HG03354 (cell line): Measurements from ENCODE around the gene AFF3.

Experiments used
- ATAC-seq: cut with Tn5 transposase; IDR thresholded peaks from one replicate; pipeline ENCODE4 v1.9.1; 2021; ENCODE audit warnings: mild to moderate bottlenecking; ENCODE audit not compliant: unreplicated experiment, poor library complexity, severe bottlenecking

Gene AFF3

GRCh38 chr2:99911736-99912135, 230.7 kb downstream of the AFF3 start:
- no peak for ATAC-seq

DNA sequence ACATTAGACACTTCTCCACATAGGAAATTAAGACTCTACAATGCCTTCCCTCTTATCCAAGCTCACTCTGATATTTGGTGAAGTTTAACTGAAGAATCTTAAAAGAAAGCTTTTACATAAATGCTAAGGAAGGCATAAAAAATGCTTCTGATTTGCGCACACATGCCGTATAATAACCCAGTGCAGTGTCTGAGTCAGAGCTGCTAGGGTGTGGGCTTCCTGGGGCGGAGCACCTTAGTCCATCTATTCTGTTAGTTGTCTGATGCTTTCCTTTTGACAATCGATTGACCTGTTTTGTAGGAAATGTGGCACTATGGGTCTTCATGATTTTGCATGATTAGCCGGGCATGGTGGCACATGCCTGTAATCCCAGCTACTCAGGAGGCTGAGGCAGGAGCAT, 231.5 kb downstream of the AFF3 start:
- ATAC-seq = no peak

GRCh38 chr2:99905636-99906035, 236.8 kb downstream of the AFF3 start:
- no peak for ATAC-seq

DNA sequence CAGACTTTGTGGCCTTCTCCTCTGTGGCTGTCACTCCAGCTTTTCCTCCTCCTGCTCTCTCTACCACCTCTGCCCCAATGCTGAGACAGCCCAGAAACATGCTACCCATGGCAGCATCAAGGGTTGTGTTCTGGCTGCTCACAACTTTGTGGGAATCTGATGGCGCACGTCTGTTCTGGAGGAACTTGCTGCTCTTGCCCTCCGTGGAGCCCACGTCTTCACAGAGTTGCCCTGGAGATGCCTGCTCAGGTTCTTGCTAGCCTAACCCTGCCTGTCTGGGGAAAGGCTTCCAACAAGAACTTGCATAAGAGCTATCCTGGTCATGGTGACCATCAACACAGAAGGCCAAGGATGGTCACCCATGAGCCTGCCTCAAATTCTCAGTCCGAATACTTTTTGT, 237.4 kb downstream of the AFF3 start:
- no peak for ATAC-seq

DNA sequence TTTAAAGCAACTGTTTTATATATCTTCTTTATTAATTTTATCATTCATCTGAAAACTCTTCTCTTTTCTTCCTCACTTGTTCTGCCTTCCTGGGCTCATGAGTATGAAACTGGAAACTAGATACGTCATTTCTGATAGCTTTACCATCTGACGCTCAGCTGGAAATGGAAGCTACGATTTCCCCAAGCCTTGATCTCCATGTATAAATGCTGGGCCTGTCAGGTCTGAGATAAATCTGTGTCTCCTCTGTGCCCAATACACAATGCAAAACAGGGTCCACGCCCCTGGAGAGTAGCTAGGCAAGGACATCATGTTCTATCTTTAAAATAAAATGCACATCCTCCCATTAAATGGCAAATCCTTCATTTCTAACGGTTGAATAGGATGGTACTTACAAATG, 238.4 kb downstream of the AFF3 start:
- no peak for ATAC-seq

DNA sequence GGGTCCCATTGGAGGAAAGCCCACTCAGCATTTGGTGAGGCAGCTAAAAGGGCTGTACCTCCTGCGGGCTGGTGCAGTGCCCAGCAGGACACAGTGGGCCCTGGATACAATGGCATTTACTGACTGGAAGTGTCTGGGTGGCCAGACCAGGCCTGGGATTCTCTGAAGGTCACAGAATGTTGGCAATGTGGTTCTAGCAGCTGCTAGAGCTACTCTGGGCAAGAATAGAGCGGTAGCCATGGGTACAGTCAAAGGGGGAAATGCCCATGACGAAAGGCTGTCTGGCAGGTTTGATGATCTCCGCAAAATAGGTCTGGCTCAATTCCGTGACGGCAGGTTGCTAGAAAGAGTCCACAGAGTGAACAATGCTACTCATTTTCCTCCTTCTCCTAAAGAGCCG, 241.8 kb downstream of the AFF3 start:
- ATAC-seq = no peak

DNA sequence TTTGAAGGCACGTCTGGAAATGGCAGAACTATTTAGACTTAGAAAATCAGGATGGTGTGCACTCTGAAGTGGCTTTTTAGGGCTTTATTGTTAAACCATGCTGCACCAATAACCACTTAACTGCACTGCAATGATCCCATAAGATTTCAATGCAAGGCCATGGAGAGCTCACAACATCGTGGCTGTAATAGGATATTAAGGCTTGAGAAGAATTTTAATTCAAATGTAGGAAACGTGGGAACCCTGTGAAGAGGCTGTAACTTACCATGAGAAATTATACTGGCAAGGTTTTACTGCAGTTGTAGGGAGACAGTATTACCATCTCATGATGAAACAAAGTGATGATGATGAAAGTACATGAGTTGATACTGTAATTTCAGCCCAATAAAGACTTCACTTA, 242.5 kb downstream of the AFF3 start:
- ATAC-seq = no peak

- no peak for ATAC-seq
These were observed 243.1 kb downstream of the AFF3 start for GRCh38 chr2:99899058-99899855.

GRCh38 chr2:99898336-99899048, 243.9 kb downstream of the AFF3 start:
- ATAC-seq = no peak

DNA sequence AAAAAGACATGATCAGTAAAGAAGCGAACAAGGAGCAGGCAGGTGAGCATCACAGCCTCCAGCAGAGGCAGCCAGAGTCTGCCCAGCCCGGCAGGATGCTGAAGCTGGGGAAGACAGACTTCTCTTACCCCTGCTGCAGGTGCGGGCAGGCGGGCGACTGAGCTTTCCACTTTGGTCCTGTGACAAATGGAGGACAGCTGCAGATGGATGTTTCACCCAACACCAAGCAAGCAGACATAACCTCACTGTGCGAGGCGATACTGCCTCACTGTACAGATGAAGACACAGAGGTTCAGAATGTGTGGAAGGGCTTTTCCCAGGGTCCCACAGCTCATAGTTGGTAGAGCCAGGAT, 251.0 kb downstream of the AFF3 start:
- ATAC-seq = no peak

DNA sequence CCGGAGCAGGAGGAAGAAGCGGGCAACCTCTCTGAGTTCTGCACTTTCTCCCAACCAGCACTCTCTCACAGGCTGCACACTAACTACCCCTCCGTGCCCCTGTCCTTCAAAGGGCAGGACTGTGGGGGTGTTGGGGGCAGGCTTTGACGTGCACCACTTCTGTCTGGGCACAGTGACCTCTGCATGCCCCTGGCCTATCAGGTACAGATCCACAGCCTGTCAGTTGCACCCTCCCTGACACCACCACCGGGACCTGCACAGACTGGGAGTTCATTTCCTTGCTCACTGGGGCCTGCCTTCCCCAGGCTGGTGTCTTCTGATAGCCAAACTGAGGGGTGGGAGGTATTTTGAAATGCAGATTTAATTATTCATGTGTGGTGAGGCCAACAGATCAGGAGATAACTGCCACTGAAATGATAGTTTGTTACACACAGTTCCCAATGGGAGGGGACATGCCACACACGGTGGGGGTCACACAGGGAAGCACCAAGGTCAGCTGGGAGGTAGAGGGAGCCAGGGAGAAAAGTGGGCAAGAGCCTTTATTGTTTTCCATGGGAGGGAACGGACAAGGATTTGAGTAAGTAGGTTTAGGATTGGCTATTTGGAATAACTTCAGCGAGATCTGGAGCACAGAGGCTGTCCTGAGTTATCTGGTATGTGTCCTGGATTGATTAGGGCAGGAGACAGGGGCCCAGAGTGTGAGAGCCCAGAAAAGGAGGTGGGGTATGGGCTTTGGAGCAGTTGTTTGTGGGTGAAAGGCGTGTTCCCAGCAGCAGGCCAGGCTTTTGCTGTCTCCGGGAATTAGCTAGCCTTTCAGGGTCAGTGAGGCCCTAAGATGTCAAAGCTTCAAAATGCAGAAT, 251.6 kb downstream of the AFF3 start:
- ATAC-seq = no peak

DNA sequence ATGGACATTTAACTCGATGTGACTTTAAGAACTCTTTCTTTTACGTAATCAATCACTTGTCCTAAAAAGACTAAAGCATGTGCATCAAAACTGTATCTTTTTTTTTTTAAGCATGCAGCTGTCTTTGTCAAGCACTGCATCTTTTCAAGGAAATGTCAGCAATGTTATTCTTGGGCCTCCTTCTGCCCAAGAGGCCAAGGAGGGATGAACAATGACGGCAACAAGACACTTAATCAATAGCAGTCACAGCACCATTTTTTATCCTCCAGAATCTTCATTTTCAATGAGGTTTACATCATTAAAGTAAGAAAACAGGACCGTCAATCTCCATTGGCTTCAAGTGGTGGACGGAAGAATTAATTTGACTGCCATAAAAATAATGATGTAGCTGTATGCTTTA, 253.8 kb downstream of the AFF3 start:
- no peak for ATAC-seq

DNA sequence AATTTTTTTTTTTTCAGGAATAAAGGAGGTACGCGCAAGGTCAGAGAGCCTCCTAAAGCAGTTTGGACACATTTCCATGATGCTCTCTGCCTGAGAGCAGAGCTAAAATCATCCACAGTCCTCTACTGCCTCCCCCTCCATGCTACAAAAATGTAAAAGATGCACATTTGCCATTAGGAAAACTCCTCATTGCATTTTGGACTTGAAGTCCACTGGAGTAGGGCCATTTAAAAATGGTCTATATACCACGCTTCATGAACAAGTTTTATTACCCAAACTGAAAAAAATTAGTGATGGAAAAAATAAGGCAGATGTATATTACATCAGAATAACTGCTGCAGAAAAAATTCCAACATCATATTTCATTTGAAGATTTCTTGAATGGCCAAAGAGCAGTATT, 256.0 kb downstream of the AFF3 start:
- no peak for ATAC-seq

GRCh38 chr2:99883358-99883757, 259.0 kb downstream of the AFF3 start:
- no peak for ATAC-seq

DNA sequence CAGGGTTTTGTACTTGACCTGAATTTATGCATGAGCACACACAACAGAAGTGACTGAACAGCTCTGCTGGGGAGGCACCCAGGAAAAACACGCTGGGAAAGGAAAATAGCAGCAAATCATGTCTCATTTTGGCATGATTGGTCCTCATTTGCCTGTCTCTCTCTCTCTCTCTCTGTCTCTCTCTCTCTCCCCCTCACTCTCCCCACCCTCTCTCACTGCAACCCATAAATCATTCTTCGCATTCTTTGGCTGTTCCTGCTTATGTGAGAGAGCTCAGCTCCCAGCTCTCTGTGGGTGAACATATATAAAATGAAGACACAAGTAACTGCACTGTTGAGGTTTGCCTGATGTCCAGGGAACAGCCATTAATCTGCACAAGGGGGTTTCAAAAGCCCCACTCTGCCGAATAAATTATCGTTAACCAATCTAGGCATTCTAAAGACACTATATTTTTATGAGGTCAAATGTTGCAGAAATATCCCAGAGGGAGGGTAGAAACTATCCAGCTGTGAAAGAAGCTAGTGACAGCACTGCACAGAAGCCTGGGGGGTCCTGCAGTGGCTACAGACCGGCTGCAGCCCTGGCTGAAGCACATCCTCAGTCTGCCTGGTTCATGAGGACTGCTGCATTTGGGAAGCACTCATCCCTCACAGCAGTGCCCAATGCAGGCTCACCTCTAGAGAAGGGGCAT, 260.3 kb downstream of the AFF3 start:
- no peak for ATAC-seq

DNA sequence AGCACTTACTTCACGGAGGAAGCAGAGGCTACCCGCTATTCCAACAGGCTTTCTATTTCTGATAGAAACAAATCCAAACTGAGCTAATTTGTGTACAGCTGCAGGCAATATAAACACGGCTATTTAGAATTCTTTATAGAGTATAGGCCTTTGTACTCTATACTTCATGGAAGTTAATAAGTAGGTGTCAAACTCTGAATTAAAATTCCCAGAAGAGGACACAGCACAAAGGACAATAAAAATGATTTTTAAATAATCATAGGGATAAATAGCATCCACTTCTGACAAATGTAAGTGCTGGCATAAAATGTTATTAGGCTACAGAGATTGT, 261.5 kb downstream of the AFF3 start:
- no peak for ATAC-seq

DNA sequence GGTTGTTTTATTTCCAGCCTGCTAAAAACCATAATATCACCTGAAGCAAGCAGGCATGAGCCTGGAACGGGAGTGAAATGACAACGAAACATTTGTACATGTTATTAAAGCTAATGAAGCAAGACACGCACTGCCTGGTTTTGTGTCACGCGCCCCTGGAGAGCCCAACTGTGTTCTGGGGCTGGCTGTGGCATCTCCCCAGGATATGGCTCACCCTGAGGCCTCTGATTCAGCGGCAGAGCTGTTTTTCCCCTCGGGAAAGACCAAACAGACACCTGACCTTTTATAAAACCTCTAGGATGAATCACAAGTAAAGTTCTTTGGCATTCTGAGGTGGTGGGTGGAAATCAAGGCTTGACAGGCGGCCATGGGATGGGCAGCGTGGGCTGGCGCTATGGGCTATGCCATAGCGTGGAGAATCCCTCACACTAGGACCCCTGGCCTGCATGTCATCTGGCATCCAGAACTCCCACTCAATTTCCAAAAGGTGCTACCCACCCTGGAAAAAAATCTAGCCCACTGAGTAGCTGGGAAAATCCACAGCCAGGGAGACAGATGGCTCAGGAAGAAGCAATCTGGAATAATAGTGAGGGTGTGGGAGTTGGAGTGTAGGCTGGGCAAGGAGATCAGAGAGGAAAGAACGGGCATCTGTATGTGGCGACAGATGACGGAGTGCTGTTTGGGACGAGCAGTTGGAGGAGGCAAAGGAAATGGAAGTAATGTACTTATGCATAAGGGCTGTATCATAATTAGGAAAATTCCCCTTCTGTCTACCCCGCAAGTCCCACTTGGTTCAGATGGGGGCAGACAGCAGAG, 262.0 kb downstream of the AFF3 start:
- ATAC-seq = no peak

DNA sequence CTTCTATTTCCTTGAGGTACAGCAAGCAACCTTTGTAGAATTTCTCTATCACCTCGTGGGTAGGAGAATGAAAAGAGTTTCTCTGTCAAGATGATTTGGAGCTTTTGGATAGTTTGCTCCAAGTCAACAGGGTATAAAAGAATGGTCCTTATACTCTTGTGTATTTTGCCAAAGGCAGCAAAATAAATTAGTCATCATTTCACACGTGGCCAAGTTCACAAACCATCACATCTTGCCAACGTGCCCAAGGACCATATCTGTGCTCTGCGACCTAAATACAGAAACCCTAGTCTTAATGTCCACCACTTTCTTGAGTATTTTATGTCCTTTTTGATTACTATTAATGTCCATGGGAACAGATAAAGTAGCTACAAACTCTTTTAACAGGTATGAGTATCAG, 262.9 kb downstream of the AFF3 start:
- no peak for ATAC-seq

DNA sequence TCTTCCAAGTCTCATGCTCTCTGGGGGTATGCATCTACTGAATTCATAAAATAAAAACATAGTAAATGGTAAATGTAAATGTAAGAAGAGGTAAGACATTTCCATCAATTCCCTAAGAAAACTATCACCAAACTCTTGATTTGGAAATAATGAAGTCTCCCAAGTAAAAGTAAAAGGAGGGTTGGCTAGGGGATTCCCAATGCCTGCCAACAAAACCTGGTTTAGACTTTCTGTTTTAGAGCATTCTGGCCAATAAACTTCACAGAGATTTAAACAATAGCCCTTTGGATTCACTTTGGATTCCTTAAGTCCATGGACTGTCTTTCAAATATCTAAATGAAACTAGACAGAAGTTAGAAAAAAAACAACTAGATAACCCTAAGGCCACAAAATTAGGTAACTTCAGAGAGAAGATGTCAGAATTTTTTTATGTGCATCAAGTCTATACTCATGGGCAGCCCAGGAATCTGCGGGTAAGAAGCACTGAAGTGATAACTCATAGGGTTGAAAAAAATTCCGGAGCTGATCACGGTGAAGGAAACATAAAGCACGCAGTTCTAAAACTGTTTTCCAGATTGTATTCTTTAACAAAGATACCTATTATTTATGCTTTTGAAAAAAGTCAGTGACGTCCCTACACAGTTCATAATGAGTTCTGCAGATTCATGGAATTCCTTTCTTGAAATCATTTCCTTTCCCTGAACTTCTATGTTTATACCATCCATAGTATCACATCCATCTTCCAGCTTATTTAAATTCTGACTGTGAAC, 263.6 kb downstream of the AFF3 start:
- no peak for ATAC-seq
